LNCaP clone FGC (cell line): ENCODE measurements around the gene PHC2.

Experiments used
- DNase-seq: peaks from one replicate; pipeline ENCODE4 v3.0.0-alpha.2; 2011; ENCODE audit warnings: low read depth
- H3K4me3 ChIP-seq: 2 replicates; pipeline ENCODE4 v1.5.1; 2011; ENCODE audit warnings: mild to moderate bottlenecking, low read depth, low read length, control low read depth
- TF ChIP-seq, protein P1 (sequence below): IDR thresholded peaks from 2 replicates; pipeline ENCODE4 v1.5.1; 2012; ENCODE audit warnings: mild to moderate bottlenecking; ENCODE audit not compliant: control insufficient read depth, insufficient read depth; ENCODE audit errors: extremely low read depth

PHC2 gene

GRCh38 chr1:33282791-33283190 lies 148.1 kb downstream of the PHC2 start:
- TF ChIP-seq, protein P1, sequence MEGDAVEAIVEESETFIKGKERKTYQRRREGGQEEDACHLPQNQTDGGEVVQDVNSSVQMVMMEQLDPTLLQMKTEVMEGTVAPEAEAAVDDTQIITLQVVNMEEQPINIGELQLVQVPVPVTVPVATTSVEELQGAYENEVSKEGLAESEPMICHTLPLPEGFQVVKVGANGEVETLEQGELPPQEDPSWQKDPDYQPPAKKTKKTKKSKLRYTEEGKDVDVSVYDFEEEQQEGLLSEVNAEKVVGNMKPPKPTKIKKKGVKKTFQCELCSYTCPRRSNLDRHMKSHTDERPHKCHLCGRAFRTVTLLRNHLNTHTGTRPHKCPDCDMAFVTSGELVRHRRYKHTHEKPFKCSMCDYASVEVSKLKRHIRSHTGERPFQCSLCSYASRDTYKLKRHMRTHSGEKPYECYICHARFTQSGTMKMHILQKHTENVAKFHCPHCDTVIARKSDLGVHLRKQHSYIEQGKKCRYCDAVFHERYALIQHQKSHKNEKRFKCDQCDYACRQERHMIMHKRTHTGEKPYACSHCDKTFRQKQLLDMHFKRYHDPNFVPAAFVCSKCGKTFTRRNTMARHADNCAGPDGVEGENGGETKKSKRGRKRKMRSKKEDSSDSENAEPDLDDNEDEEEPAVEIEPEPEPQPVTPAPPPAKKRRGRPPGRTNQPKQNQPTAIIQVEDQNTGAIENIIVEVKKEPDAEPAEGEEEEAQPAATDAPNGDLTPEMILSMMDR: no peak
- DNase-seq: no peak
- H3K4me3 ChIP-seq: no peak overlapping the region

- DNase-seq: no peak
- TF ChIP-seq, protein P1: no peak
- no peak overlapping the region for H3K4me3 ChIP-seq
Observed at GRCh38 chr1:33281554-33282303, 149.2 kb downstream of the PHC2 start.

DNA sequence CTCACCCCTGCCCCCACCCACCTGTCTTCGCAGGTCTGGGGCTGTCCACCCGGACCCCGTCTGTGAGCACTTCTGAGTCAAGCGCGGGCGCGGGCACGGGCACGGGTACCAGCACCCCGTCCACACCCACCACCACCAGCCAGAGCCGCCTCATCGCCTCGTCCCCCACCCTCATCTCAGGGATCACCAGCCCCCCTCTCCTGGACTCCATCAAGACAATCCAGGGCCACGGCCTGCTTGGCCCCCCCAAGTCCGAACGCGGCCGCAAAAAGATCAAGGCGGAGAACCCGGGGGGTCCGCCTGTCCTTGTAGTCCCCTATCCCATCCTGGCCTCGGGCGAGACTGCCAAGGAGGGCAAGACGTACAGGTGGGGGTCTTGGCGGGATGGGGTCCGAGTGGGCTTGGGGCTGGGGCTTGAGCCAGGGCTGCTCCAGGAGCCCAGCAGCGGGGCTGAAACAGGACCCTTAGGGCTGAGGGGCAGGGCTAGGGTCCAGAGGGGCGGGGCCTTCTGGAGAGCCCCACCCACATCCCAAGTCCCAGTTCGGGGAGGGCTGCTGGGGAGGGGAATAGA lies 150.7 kb downstream of the PHC2 start:
- TF ChIP-seq, protein P1: no peak
- DNase-seq: no peak
- H3K4me3 ChIP-seq: no peak overlapping the region

- no peak overlapping the region for H3K4me3 ChIP-seq
- TF ChIP-seq, protein P1: no peak
- no peak for DNase-seq
Observed at GRCh38 chr1:33277488-33278084, 153.3 kb downstream of the PHC2 start.

DNA sequence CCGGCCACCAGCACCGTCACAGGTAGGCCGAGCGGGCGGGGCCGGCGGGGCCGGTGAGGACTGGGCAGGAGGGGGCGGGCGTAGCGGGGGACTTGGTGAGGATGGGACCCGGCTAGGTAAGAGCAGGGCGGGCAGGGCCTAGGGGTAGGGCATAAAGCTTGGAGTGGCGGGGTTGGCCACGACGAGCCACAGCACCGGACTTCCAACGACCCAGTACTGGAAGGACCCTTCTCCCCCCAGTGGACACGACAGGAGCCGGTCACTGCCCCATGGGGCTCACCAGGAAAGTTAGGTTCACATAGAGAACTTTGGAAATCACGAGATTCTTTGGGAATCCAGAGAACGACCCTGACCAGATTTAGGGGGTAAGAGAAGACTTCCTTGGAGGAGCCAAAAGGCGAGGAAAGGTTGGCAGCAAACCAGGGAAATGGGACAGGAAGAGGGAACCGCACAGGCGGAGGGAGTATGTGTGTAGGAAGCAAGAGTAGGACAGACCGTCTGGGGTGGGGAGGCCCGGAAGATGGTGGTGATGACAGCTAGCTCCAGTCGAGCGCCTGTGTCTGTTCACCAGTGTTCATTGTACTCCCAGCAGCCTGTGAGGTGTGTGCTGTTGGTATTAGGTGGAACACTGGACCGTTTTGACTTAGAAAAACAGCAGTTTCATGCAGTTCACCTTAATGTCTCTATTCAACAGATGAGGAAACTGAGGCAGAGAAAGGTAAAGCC lies 154.2 kb downstream of the PHC2 start:
- TF ChIP-seq, protein P1: no peak
- no peak for DNase-seq
- no peak overlapping the region for H3K4me3 ChIP-seq

DNA sequence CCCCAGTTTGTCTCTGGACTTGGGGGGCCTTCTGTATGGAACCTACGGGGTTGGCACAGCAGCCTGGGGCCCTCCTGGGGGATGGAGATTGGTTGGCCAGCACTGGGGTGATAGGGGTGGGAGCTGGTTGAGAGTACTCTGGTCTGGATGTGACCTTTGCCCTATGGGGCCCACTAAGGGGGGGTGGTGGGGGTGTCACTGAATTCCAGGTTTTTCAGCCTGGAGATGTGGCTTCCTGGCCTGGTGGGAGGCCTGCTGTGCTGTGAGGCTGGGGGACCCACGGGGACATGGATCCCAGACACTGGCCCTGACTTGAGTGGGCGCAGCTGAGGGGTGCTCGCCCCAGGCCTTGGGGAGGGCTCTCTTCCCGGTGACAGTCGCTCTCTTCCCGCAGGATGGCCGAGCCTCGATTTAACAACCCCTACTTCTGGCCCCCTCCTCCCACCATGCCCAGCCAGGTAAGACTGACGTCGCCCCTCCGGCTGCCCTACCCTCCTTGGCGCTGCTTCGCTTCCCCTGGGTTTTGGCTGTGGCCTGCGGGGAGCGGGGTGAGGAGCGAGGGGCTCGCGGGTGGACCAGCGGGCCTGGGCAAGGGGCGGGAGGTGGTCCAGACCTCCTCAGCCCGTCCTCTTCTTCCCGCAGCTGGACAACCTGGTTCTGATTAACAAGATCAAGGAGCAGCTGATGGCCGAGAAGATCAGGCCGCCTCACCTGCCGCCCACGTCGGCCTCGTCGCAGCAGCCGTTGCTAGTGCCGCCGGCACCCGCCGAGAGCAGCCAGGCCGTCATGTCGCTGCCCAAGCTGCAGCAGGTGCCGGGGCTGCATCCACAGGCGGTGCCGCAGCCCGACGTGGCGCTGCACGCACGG lies 155.0 kb downstream of the PHC2 start:
- H3K4me3 ChIP-seq: no peak overlapping the region
- DNase-seq: no peak
- TF ChIP-seq, protein P1: no peak
